ENCODE measurements around the gene TDRD3.
A peak's percentile ranks its signal among the peaks of the same experiment; 100 is the strongest.

TDRD3 gene

DNA sequence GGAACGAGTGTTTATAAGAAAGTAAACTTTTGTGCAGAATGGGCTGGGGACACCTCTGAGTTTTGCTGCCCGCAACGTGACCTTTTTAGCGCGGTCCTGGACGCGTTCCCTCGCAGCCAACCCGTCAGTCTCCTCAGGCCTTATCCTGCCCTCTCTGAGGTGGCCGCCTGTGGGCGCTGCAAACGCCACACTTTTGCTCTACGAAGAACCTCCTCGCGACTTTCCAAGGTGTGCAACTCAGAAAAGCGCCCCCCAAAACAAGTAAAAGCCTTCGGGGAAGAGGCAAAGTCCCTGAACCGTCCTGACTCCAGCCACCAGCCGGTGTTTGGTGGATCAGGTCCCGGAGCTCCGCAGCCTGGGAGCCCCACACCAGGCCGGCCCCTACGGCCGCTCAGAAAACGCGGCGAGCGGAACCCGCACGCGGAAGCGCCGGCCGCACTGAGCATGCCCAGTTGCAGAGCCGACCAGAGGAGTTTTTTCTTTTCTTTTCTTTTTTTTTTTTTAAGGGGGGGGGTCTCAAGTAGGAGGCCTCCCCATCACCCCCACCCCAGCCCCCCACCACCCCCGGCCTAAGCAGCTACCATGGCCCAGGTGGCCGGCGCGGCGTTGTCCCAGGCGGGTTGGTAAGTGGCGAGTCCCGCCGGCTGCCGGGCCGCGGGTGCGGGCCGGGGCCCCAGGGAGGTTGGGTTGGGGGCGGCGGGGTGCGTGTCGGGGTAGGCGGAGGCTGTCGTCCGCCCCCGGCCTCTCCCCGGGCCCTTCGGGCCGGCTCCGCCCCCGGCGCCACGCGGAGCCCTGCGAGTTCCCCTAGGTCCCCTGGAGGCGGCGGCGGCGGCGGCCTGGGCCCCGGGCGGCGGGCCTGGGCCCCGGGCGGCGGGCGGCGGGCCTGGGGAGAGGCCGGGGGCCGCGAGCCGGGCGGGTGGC is at the start of gene TDRD3:
Gene TDRD3 (plus strand): TSS at position 438 of the 921 bp plus-strand sequence. CDS start 145 bp downstream, at position 583.
- Histone ChIP-seq H3K4me3 (ENCODE audit: low read depth, low read length) (peak within 1 kb of the TSS; percentile 87), H3K9me3 (ENCODE audit: control insufficient read depth, insufficient read depth, low read length) (no peaks in the 10 kb centered on the region), H3K9ac (ENCODE audit: low read depth, low read length) (peak within 1 kb of the TSS; percentile 91), H3K27me3 (ENCODE audit: control insufficient read depth, insufficient read depth, low read length) (no peaks in the 10 kb centered on the region), H3K36me3 (ENCODE audit: control insufficient read depth, insufficient read depth, low read length) (no peaks in the 10 kb centered on the region), H3K4me1 (ENCODE audit: control insufficient read depth, insufficient read depth, low read length) (peaks cover 4% of the 10 kb centered on the region)

DNA sequence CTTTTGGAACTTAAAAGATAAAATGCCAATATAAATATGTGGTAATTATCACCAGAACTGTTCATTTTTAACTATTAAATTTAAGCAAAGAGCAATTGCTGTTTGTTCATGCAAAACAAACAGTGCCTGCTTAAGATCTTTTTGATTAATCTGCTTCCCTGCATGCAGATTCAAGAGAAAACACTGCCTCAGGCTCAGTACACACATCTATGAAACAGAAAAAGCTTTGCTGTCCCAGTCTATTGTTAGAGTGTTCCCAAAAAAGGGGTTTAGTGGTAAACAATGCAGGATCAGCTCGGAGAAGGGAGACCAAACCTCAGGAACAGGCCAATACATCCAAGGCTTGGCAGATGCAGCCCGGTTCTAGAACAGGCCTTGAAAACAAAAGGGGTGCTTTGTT is 49.3 kb upstream of the TDRD3 start:
- H3K27me3 ChIP-seq (ENCODE audit: control insufficient read depth, insufficient read depth, low read length): no peaks in the 10 kb centered on the region
- no peak overlapping the region for H3K4me3 ChIP-seq (ENCODE audit: low read depth, low read length)
- H3K4me1 ChIP-seq (ENCODE audit: control insufficient read depth, insufficient read depth, low read length): no peaks in the 10 kb centered on the region
- no peaks in the 10 kb centered on the region for H3K9me3 ChIP-seq (ENCODE audit: control insufficient read depth, insufficient read depth, low read length)
- no peak overlapping the region for H3K9ac ChIP-seq (ENCODE audit: low read depth, low read length)
- no peaks in the 10 kb centered on the region for H3K36me3 ChIP-seq (ENCODE audit: control insufficient read depth, insufficient read depth, low read length)

DNA sequence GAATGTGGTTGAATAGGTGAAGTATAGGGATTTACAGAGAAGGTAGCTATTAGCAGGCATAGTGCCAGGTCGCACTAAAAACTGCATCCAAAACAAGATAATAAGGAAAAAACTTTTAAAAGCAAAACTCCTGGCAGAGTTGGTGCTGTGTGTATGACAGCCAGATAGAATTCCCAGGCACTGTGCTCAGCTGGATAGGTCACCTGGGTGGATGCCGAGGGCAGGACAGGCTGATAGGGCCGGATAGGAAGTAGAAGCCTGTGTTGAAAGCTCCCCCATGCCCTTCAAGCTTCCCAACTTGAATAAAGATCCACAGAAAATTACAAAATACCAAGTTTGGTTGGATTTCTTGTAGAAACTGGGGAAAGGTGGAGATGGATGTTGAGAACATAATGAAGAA is 48.9 kb upstream of the TDRD3 start:
- Histone ChIP-seq H3K27me3 (ENCODE audit: control insufficient read depth, insufficient read depth, low read length) (no peaks in the 10 kb centered on the region), H3K9me3 (ENCODE audit: control insufficient read depth, insufficient read depth, low read length) (no peaks in the 10 kb centered on the region), H3K4me1 (ENCODE audit: control insufficient read depth, insufficient read depth, low read length) (no peaks in the 10 kb centered on the region), H3K9ac (ENCODE audit: low read depth, low read length) (no peak overlapping the region), H3K36me3 (ENCODE audit: control insufficient read depth, insufficient read depth, low read length) (no peaks in the 10 kb centered on the region), H3K4me3 (ENCODE audit: low read depth, low read length) (no peak overlapping the region)

DNA sequence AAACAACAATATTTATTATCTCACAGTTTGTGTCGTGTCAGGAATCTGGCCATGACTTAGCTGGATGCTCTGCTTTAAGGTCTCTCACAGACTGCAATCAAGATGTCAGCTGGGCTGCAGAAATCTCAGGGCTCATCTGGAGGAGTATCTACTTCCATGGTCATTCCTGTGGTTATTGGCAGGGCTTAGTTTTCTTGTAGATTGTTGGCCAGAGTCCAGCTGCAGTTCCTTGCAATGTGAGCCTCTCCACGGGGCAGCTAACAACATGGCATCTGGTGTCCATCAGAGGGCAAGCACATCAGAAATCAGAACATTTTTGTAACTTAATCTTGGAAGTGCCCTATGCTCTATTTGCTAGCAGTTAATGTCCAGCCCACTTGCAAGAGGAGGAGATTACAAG is 45.7 kb upstream of the TDRD3 start:
- Histone ChIP-seq H3K27me3 (ENCODE audit: control insufficient read depth, insufficient read depth, low read length) (no peaks in the 10 kb centered on the region), H3K4me3 (ENCODE audit: low read depth, low read length) (no peak overlapping the region), H3K36me3 (ENCODE audit: control insufficient read depth, insufficient read depth, low read length) (no peaks in the 10 kb centered on the region), H3K4me1 (ENCODE audit: control insufficient read depth, insufficient read depth, low read length) (no peaks in the 10 kb centered on the region), H3K9me3 (ENCODE audit: control insufficient read depth, insufficient read depth, low read length) (no peaks in the 10 kb centered on the region), H3K9ac (ENCODE audit: low read depth, low read length) (no peak overlapping the region)

DNA sequence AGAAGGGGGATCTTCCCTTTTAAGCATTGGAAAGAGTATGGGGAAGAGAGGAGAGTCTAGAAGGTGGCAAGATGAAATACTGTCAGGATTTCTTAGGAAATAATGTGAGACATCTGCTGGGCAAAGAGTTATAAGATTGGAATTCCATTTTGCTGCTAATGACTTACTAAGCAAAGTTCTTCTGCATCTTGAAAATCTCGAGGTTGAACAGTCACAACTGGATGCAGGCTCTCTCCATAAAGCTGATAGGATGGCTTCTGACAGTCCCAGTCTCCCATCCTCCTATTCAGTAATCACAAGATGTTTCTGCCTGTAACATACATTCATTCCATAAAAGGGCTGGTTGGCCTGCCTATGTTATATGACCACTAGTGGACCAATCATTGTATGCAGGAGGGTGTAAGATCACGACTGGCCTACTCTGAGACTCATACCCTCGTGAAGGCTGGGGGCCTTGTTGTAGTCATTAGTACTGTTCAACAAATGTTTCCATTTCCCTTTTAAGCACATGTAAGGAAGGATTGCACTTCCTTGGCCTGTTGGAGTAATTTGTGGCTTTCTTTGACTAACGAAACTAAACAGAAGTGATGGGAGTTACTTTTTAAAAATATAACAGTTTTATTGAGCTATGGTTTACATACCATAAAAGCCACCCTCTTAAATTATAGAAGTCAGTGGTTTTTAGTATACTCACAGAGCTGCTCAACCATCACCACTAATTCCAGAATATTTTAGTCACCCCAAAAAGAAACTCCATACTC is 45.0 kb upstream of the TDRD3 start:
- H3K4me1 ChIP-seq (ENCODE audit: control insufficient read depth, insufficient read depth, low read length): no peaks in the 10 kb centered on the region
- no peaks in the 10 kb centered on the region for H3K9me3 ChIP-seq (ENCODE audit: control insufficient read depth, insufficient read depth, low read length)
- no peak overlapping the region for H3K9ac ChIP-seq (ENCODE audit: low read depth, low read length)
- H3K27me3 ChIP-seq (ENCODE audit: control insufficient read depth, insufficient read depth, low read length): no peaks in the 10 kb centered on the region
- H3K36me3 ChIP-seq (ENCODE audit: control insufficient read depth, insufficient read depth, low read length): no peaks in the 10 kb centered on the region
- no peak overlapping the region for H3K4me3 ChIP-seq (ENCODE audit: low read depth, low read length)

DNA sequence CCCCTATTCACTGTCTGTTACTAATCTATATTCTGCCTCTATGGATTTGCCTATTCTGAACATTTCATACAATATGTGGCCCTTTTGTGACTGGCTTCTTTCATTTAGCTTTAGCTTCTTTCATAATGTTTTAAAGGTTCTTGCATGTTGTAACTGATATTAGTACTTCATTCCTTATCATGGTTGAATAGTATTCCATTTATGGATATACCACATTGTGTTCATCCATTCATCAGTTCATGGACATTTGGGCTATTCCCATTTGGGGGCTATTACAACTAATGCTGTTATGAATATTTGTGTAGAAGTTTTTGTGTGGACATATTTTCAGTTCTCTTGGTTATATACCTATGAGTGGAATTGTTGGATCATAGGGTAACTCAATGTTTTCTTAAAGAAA is 44.4 kb upstream of the TDRD3 start:
- H3K9me3 ChIP-seq (ENCODE audit: control insufficient read depth, insufficient read depth, low read length): no peaks in the 10 kb centered on the region
- H3K4me1 ChIP-seq (ENCODE audit: control insufficient read depth, insufficient read depth, low read length): no peaks in the 10 kb centered on the region
- no peaks in the 10 kb centered on the region for H3K36me3 ChIP-seq (ENCODE audit: control insufficient read depth, insufficient read depth, low read length)
- no peaks in the 10 kb centered on the region for H3K27me3 ChIP-seq (ENCODE audit: control insufficient read depth, insufficient read depth, low read length)
- no peak overlapping the region for H3K4me3 ChIP-seq (ENCODE audit: low read depth, low read length)
- H3K9ac ChIP-seq (ENCODE audit: low read depth, low read length): no peak overlapping the region

DNA sequence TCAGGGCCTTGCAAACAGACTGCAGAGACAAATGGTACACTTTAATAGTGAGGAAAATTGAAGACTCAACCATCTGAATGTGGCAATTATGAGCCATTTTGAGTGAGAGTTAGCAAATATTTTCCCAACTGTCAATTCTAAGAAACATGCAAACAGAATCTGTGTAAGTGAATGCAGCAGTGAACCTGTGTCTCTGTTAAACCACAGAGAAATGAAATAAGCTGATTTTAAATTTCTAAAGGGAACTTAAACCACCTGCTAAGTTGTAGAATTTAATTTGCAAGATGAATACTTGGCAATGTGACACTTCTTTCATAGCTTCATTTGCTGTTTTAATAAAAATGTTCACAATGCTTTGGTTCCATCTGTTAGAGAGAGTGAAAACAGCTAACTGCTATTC is 42.0 kb upstream of the TDRD3 start:
- Histone ChIP-seq H3K36me3 (ENCODE audit: control insufficient read depth, insufficient read depth, low read length) (no peaks in the 10 kb centered on the region), H3K9ac (ENCODE audit: low read depth, low read length) (no peak overlapping the region), H3K4me1 (ENCODE audit: control insufficient read depth, insufficient read depth, low read length) (no peaks in the 10 kb centered on the region), H3K4me3 (ENCODE audit: low read depth, low read length) (no peak overlapping the region), H3K27me3 (ENCODE audit: control insufficient read depth, insufficient read depth, low read length) (no peaks in the 10 kb centered on the region), H3K9me3 (ENCODE audit: control insufficient read depth, insufficient read depth, low read length) (no peaks in the 10 kb centered on the region)

DNA sequence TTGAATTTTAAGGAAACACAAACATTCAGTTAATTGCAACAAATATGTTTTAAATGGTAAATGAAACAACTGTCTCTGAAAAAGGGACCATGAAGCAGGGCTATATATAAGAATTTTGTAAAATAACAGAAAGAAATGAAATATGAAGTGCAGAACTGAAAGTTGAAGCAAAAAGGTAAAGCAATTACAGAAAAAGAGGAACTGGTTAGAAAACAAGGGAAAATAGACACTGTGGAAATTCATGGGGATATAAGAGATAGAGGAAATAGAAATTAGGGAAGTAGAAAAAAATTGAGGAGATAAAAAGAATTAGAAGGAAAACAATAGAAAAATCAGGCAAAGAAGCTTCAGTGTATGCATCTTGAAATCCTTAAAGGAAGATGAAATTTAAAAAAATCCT is 40.0 kb upstream of the TDRD3 start:
- H3K9me3 ChIP-seq (ENCODE audit: control insufficient read depth, insufficient read depth, low read length): no peaks in the 10 kb centered on the region
- H3K36me3 ChIP-seq (ENCODE audit: control insufficient read depth, insufficient read depth, low read length): no peaks in the 10 kb centered on the region
- no peaks in the 10 kb centered on the region for H3K4me1 ChIP-seq (ENCODE audit: control insufficient read depth, insufficient read depth, low read length)
- no peak overlapping the region for H3K4me3 ChIP-seq (ENCODE audit: low read depth, low read length)
- no peak overlapping the region for H3K9ac ChIP-seq (ENCODE audit: low read depth, low read length)
- H3K27me3 ChIP-seq (ENCODE audit: control insufficient read depth, insufficient read depth, low read length): no peaks in the 10 kb centered on the region

DNA sequence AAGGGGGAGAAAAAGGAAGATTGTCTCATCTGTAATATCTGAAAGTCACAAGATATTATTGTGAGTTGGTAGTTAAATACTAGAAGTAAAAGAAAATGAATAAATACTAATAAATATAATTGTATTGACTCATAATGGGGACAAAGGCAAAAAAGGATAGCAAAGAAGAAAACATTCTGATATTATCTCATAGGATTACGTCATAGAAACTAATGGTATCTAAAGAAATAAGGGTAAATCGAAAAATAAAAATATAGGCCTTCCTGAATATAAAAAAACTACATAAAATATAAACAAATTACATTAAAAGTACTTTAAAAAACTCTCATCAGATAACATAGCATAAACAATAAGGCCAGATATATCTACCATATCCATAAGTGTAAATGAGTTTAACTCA is 38.6 kb upstream of the TDRD3 start:
- no peak overlapping the region for H3K4me3 ChIP-seq (ENCODE audit: low read depth, low read length)
- H3K9ac ChIP-seq (ENCODE audit: low read depth, low read length): no peak overlapping the region
- H3K9me3 ChIP-seq (ENCODE audit: control insufficient read depth, insufficient read depth, low read length): no peaks in the 10 kb centered on the region
- no peaks in the 10 kb centered on the region for H3K36me3 ChIP-seq (ENCODE audit: control insufficient read depth, insufficient read depth, low read length)
- no peaks in the 10 kb centered on the region for H3K27me3 ChIP-seq (ENCODE audit: control insufficient read depth, insufficient read depth, low read length)
- no peaks in the 10 kb centered on the region for H3K4me1 ChIP-seq (ENCODE audit: control insufficient read depth, insufficient read depth, low read length)

DNA sequence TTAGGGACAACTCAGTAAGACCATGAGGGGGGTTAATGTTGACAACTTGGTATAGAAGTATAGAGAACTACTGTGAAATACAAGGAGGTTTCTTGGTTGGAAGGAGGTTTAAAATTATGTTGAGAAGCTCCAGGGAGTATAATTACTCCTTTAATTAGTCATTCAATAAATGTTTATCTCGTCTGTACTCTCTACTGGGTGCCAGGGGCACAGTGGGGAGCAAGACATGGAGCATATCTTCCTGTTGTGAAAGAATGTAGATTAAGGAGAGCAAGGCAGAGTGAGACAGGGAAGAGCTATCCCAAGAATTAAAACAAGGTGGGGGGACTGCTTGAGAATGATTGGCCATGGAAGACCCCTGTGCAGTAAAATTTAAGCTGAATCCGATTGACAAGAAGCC is 33.7 kb upstream of the TDRD3 start:
- no peaks in the 10 kb centered on the region for H3K4me1 ChIP-seq (ENCODE audit: control insufficient read depth, insufficient read depth, low read length)
- no peaks in the 10 kb centered on the region for H3K27me3 ChIP-seq (ENCODE audit: control insufficient read depth, insufficient read depth, low read length)
- H3K4me3 ChIP-seq (ENCODE audit: low read depth, low read length): no peak overlapping the region
- no peak overlapping the region for H3K9ac ChIP-seq (ENCODE audit: low read depth, low read length)
- no peaks in the 10 kb centered on the region for H3K9me3 ChIP-seq (ENCODE audit: control insufficient read depth, insufficient read depth, low read length)
- H3K36me3 ChIP-seq (ENCODE audit: control insufficient read depth, insufficient read depth, low read length): no peaks in the 10 kb centered on the region

DNA sequence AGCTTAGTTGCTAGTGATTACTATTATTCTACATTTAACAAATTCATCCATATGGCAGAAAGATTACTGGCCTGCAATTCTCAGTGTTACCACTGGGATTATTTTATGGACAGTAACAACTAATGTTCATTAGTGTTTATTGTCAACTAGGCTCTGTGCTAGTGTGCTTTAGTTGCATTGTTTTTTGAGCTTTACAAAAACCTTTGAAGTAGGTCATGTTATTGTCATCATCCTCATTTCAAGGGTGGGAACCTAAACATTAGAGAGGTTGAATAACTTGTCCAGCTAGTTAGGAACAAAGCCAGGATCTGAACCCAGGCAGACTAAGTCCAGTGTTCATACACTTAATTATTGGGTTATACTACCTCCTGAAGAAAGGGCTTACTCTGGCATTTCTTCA is 27.8 kb upstream of the TDRD3 start:
- H3K36me3 ChIP-seq (ENCODE audit: control insufficient read depth, insufficient read depth, low read length): no peaks in the 10 kb centered on the region
- H3K4me1 ChIP-seq (ENCODE audit: control insufficient read depth, insufficient read depth, low read length): no peaks in the 10 kb centered on the region
- H3K9ac ChIP-seq (ENCODE audit: low read depth, low read length): no peak overlapping the region
- H3K4me3 ChIP-seq (ENCODE audit: low read depth, low read length): no peak overlapping the region
- H3K27me3 ChIP-seq (ENCODE audit: control insufficient read depth, insufficient read depth, low read length): no peaks in the 10 kb centered on the region
- H3K9me3 ChIP-seq (ENCODE audit: control insufficient read depth, insufficient read depth, low read length): no peaks in the 10 kb centered on the region

DNA sequence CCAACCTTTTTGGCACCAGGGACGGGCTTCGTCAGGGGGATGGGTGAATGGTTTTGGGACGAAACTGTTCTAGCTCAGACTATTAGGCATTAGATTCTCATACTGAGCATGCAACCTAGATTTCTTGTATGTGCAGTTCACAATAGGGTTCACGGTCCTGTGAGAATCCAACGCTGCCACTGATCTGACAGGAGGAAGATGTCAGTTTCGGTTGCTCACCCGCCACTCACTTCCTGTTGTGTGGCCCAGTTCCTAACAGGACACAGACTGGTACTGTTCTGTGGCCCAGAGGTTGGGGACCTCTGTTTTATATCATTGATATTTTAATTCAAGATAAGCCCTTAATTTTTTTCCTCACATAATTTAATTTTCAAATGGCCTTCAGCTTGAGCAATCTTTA is 26.7 kb upstream of the TDRD3 start:
- H3K4me1 ChIP-seq (ENCODE audit: control insufficient read depth, insufficient read depth, low read length): no peaks in the 10 kb centered on the region
- no peaks in the 10 kb centered on the region for H3K36me3 ChIP-seq (ENCODE audit: control insufficient read depth, insufficient read depth, low read length)
- H3K4me3 ChIP-seq (ENCODE audit: low read depth, low read length): no peak overlapping the region
- H3K27me3 ChIP-seq (ENCODE audit: control insufficient read depth, insufficient read depth, low read length): no peaks in the 10 kb centered on the region
- no peaks in the 10 kb centered on the region for H3K9me3 ChIP-seq (ENCODE audit: control insufficient read depth, insufficient read depth, low read length)
- no peak overlapping the region for H3K9ac ChIP-seq (ENCODE audit: low read depth, low read length)
